WI38 (cell line): ENCODE measurements around the gene GPR42.

Source experiments
- H3K4me3 ChIP-seq: 2 replicates; pipeline ENCODE4 v1.5.1; 2011; ENCODE audit warnings: low read depth, mild to moderate bottlenecking, control low read depth, low read length
- CTCF ChIP-seq: IDR thresholded peaks from 2 replicates; pipeline ENCODE4 v1.5.1; 2012; ENCODE audit warnings: low read depth, mild to moderate bottlenecking, control low read depth, low read length

GPR42 gene

GRCh38 chr19:35419046-35419445 lies 48.2 kb downstream of the GPR42 start:
- no peak overlapping the region for H3K4me3 ChIP-seq
- TF ChIP-seq CTCF, result no peak

DNA sequence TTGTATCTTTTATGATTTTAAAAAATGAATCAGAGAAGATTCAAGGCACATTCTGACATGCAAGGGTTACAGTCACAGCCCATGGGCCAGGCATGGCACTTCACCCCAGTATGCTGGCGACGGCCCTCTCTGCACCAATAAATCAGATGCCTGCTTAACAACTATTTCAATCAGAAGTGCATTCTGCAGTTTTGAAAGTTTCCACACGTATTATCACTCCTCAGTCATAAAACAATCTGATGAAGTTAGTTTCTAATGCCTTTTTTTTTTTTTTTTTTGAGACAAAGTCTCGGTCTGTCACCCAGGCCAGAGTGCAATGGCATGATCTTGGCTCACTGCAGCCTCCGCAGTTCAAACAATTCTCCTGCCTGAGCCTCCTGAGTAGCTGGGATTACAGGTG lies 48.9 kb downstream of the GPR42 start:
- no peak for TF ChIP-seq CTCF
- no peak overlapping the region for H3K4me3 ChIP-seq

- H3K4me3 ChIP-seq, result no peak overlapping the region
- TF ChIP-seq CTCF, result no peak
These were observed 50.5 kb downstream of the GPR42 start for GRCh38 chr19:35421362-35421761.
